ENCODE measurements around the gene TRIM72. TPM values are rescaled to one million over a fixed set of nuclear protein-coding genes. Genes with fewer than 3 reads are reported as not detected.
"Not testable (repeated sequence)": the region's sequence is repeated elsewhere in the genome, so short reads cannot be mapped to it uniquely, and the experiment has no call there.

The TRIM72 gene
- total RNA-seq, 2 donors from 2014 or later, result not detected

- TF ChIP-seq POLR2A (IDR thresholded peaks at IDR 0.05), result no peak
- TF ChIP-seq, protein P1, sequence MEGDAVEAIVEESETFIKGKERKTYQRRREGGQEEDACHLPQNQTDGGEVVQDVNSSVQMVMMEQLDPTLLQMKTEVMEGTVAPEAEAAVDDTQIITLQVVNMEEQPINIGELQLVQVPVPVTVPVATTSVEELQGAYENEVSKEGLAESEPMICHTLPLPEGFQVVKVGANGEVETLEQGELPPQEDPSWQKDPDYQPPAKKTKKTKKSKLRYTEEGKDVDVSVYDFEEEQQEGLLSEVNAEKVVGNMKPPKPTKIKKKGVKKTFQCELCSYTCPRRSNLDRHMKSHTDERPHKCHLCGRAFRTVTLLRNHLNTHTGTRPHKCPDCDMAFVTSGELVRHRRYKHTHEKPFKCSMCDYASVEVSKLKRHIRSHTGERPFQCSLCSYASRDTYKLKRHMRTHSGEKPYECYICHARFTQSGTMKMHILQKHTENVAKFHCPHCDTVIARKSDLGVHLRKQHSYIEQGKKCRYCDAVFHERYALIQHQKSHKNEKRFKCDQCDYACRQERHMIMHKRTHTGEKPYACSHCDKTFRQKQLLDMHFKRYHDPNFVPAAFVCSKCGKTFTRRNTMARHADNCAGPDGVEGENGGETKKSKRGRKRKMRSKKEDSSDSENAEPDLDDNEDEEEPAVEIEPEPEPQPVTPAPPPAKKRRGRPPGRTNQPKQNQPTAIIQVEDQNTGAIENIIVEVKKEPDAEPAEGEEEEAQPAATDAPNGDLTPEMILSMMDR (IDR thresholded peaks at IDR 0.05), result no peak
- Histone ChIP-seq H3K36me3 (replicated peaks in 1 of 2; ENCODE audit: insufficient read depth in 1 of 2, low read depth in 2 of 2) (no peaks in the 10 kb centered on the region), H3K9me3 (no peaks in the 10 kb centered on the region), H3K4me3 (no peak overlapping the region), H3K4me1 (no peaks in the 10 kb centered on the region), H3K27me3 (no peaks in the 10 kb centered on the region), H3K27ac (no peak overlapping the region)
- intact Hi-C loops (cut with DNase I), result no loop called here
- DNase-seq (no peak), ATAC-seq (no peak)
- 51 to 64% methylated on average over 9 of the region's 9 CpGs for WGBS, 2 donors
Measured at GRCh38 chr16:31243734-31244670, 30.1 kb downstream of the TRIM72 start.

GRCh38 chr16:31245598-31245997 lies 31.7 kb downstream of the TRIM72 start:
- H3K4me3 ChIP-seq; H3K36me3 ChIP-seq (replicated peaks in 1 of 2; ENCODE audit: insufficient read depth in 1 of 2, low read depth in 2 of 2); H3K4me1 ChIP-seq; H3K27ac ChIP-seq; H3K9me3 ChIP-seq; H3K27me3 ChIP-seq; DNase-seq; ATAC-seq; intact Hi-C loops (cut with DNase I): not testable (repeated sequence)
- 23 to 48% methylated on average over 8 of the region's 8 CpGs for WGBS, 2 donors

DNA sequence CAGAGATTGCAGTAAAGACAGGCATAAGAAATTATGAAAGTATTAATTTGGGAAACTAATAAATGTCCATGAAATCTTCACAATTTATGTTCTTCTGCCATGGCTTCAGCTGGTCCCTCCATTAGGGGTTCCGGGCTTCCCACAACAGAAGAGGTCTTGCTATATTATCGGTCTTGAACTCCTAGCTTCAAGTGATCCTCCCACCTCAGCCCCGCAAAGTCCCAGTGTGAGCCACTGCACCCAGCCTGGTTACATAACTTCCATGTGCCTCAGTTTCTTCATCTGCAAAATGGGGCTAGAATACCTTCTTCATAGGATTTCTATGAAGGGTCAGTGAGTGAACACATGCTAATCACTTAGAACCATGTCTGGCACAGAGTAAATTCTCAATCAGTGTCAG lies 32.4 kb downstream of the TRIM72 start:
- ATAC-seq, result no peak
- H3K27me3 ChIP-seq, result no peaks in the 10 kb centered on the region
- no peaks in the 10 kb centered on the region for H3K4me1 ChIP-seq
- no peak for TF ChIP-seq POLR2A (IDR thresholded peaks at IDR 0.05)
- TF ChIP-seq, protein P1 (IDR thresholded peaks at IDR 0.05), result no peak
- no peak overlapping the region for H3K27ac ChIP-seq
- H3K4me3 ChIP-seq, result no peak overlapping the region
- no peaks in the 10 kb centered on the region for H3K9me3 ChIP-seq
- intact Hi-C loops (cut with DNase I), result no loop called here
- H3K36me3 ChIP-seq (replicated peaks in 1 of 2; ENCODE audit: insufficient read depth in 1 of 2, low read depth in 2 of 2), result no peaks in the 10 kb centered on the region
- no peak for DNase-seq
- WGBS, 2 donors, result 81 to 85% methylated on average over 3 of the region's 3 CpGs

DNA sequence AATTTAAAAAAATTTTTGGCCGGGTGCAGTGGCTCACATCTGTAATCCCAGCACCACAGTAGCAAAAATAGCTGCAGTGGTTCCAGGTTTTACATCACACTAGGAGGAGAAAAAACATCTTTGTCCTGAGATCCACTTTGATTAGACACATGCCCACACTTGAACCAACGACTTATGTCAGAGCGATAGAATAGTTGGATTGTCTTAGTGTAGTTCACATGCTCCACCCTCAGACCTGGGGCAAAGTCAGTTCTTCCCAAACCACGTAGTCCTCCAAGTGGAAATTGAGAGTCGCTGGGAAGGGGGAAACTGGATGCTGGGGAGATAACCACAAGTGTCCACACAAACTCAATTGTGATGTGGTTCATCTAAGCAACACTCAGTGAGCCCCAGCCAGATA lies 34.4 kb downstream of the TRIM72 start:
- H3K27ac ChIP-seq, result no peak overlapping the region
- DNase-seq (no peak), ATAC-seq (no peak)
- H3K4me3 ChIP-seq, result no peak overlapping the region
- H3K36me3 ChIP-seq (replicated peaks in 1 of 2; ENCODE audit: insufficient read depth in 1 of 2, low read depth in 2 of 2), result no peaks in the 10 kb centered on the region
- H3K4me1 ChIP-seq, result no peaks in the 10 kb centered on the region
- no peaks in the 10 kb centered on the region for H3K9me3 ChIP-seq
- WGBS, 2 donors, result 61 to 73% methylated on average over 5 of the region's 5 CpGs
- H3K27me3 ChIP-seq, result no peaks in the 10 kb centered on the region
- intact Hi-C loops (cut with DNase I), result no loop called here
- TF ChIP-seq, protein P1 (IDR thresholded peaks at IDR 0.05), result no peak

DNA sequence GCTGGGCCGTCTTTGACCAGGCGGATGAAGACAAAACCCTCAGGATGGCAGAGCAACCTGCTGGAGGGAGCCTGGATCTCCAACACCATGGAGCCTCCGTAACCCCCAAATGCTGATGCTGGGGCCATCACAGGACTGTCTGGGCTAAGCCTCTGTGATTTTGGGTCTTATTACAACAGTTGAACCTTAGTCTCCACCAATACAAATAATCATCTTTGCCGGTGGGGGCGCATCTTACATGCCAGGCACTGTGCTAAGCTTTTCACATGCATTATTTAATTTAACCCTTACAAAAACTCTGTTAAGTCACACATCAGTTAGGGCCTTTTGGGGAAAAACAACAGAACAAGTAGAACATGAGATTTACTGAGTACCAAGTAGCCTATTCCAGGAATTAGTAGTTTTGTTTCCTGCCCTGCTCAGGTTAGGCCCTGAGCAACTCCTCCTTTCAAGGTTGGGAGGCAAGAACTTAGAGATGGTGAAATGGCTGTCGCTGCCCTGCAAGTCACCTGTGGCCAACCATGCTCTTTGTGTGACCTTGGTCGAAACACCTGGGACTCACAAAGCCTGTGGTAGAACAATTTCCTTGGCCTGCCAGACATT lies 37.0 kb downstream of the TRIM72 start:
- Histone ChIP-seq H3K4me3 (no peak overlapping the region), H3K36me3 (replicated peaks in 1 of 2; ENCODE audit: insufficient read depth in 1 of 2, low read depth in 2 of 2) (no peaks in the 10 kb centered on the region), H3K27me3 (no peaks in the 10 kb centered on the region), H3K9me3 (no peaks in the 10 kb centered on the region), H3K4me1 (no peaks in the 10 kb centered on the region), H3K27ac (no peak overlapping the region)
- WGBS, 2 donors, result 71 to 79% methylated on average over 4 to 7 of the region's 7 CpGs
- ATAC-seq (no peak), DNase-seq (no peak)
- intact Hi-C loops (cut with DNase I), result no loop called here
- TF ChIP-seq, protein P1 (IDR thresholded peaks at IDR 0.05), result no peak
